GM19372 (cell line): Measurements from ENCODE around the gene GDE1.
A peak's percentile ranks its signal among the peaks of the same experiment; 100 is the strongest.
"Not testable (repeated sequence)": the region's sequence is repeated elsewhere in the genome, so short reads cannot be mapped to it uniquely, and the experiment has no call there.

ENCODE experiments used
- ATAC-seq: cut with Tn5 transposase; IDR thresholded peaks from one replicate; pipeline ENCODE4 v1.9.1; 2021; ENCODE audit warnings: mild to moderate bottlenecking, low read depth, moderate library complexity; ENCODE audit not compliant: unreplicated experiment

GDE1 gene

GRCh38 chr16:19521471-19522396 lies at the start of gene GDE1:
Gene GDE1, minus strand, starts transcription at chr16:19522098. Its CDS starts 134 bp downstream, at chr16:19521964.
- ATAC-seq = peak; percentile 65

- no peak for ATAC-seq
These were observed 45.7 kb upstream of the GDE1 start for GRCh38 chr16:19567560-19567959.

GRCh38 chr16:19566362-19566761 lies 44.5 kb upstream of the GDE1 start:
- ATAC-seq = no peak

GRCh38 chr16:19563377-19563776 lies 41.5 kb upstream of the GDE1 start:
- ATAC-seq = no peak

- ATAC-seq = no peak
These were observed 38.2 kb upstream of the GDE1 start for GRCh38 chr16:19560078-19560477.

- no peak for ATAC-seq
These were observed 37.5 kb upstream of the GDE1 start for GRCh38 chr16:19559242-19559910.

GRCh38 chr16:19555938-19556771 lies 34.3 kb upstream of the GDE1 start:
- ATAC-seq = no peak

- peak; percentile 95 for ATAC-seq
These were observed 33.5 kb upstream of the GDE1 start, which contains the start of gene VPS35L for GRCh38 chr16:19555186-19555937. Gene VPS35L, plus strand, starts transcription at chr16:19555703. Its CDS starts 27 bp downstream, at chr16:19555730.

- no peak for ATAC-seq
These were observed 27.8 kb upstream of the GDE1 start for GRCh38 chr16:19549673-19550072.

GRCh38 chr16:19548144-19548543 lies 26.2 kb upstream of the GDE1 start:
- no peak for ATAC-seq

GRCh38 chr16:19543278-19543996 lies 21.5 kb upstream of the GDE1 start:
- ATAC-seq = not testable (repeated sequence)

- no peak for ATAC-seq
These were observed 20.4 kb upstream of the GDE1 start for GRCh38 chr16:19542138-19542821.

- no peak for ATAC-seq
These were observed 18.5 kb upstream of the GDE1 start for GRCh38 chr16:19540241-19540970.

- no peak for ATAC-seq
These were observed 10.7 kb upstream of the GDE1 start for GRCh38 chr16:19532601-19533000.

GRCh38 chr16:19528666-19529065 lies 6.8 kb upstream of the GDE1 start:
- no peak for ATAC-seq

GRCh38 chr16:19527161-19527560 lies 5.3 kb upstream of the GDE1 start:
- ATAC-seq = no peak

GRCh38 chr16:19525385-19525723 lies 3.5 kb upstream of the GDE1 start:
- ATAC-seq = no peak
